Psoas muscle (tissue), 8 donors: Measurements from ENCODE around the gene TSPAN11. TPM values are rescaled to one million over a fixed set of nuclear protein-coding genes. Genes with fewer than 3 reads are reported as not detected.

Experiments
- ATAC-seq, 4 donors: fragments of 200-7000 bp; cut with Tn5 transposase; one replicate each; pipeline ENCODE4 v1.9.1; 2020; ENCODE audit warnings: moderate library complexity in 3 of 4, mild to moderate bottlenecking in 2 of 4
- DNase-seq, 2 donors: peaks; one replicate each; pipeline ENCODE4 v3.0.0-alpha.2; 2020
- H3K27ac ChIP-seq: fragments of 200-600 bp; one replicate; pipeline ENCODE4 v1.8.0; 2022
- H3K27me3 ChIP-seq, 3 donors: fragments of 200-600 bp in 1 of 3; one replicate each; pipeline versions ENCODE4 v1.6.1 to v1.8.0; 2013 to 2022; ENCODE audit warnings: low read length in 2 of 3, mild to moderate bottlenecking in 2 of 3, moderate library complexity in 1 of 3; ENCODE audit not compliant: insufficient read depth in 3 of 3
- H3K36me3 ChIP-seq, 2 donors: fragments of 200-600 bp in 1 of 2; one replicate each; pipeline versions ENCODE4 v1.6.1 to v1.8.0; 2013 to 2022; ENCODE audit warnings: low read depth in 1 of 2, mild to moderate bottlenecking in 1 of 2, moderate library complexity in 1 of 2; ENCODE audit not compliant: insufficient read depth in 1 of 2
- H3K4me1 ChIP-seq: fragments of 200-600 bp; one replicate; pipeline ENCODE4 v1.8.0; 2022
- H3K4me3 ChIP-seq: fragments of 200-600 bp; one replicate; pipeline ENCODE4 v1.8.0; 2022; ENCODE audit warnings: mild to moderate bottlenecking
- H3K9me3 ChIP-seq: fragments of 200-600 bp; one replicate; pipeline ENCODE4 v1.8.0; 2022
- CTCF ChIP-seq: fragments of 200-600 bp; IDR thresholded peaks from one replicate; pipeline ENCODE4 v1.8.0; 2022; ENCODE audit warnings: antibody characterized with exemption
- WGBS, 3 donors: extraction: QIAGEN DNeasy Blood & Tissue Kit; methylation state at CpG; one replicate each; pipeline versions ENCODE4 v1.1.6 to v1.1.7; 2013; 5-methylcytosine and 5-hydroxymethylcytosine counted together
- intact Hi-C, 2 donors: fragments of 100-400 bp; cut with DNase I; formaldehyde crosslinking; loops; one replicate each; pipeline versions ENCODE4 v1.11.0 to v1.14.2; 2022
- polyA plus RNA-seq, 3 donors: library from polyadenylated mRNA; stranded (reverse); fragments of 200-250 nt; gene quantifications; one replicate each; pipeline ENCODE4 v1.2.3, GENCODE V29; 2013
- total RNA-seq, 4 donors: library from RNA; stranded (reverse); fragmentation: NEBNext Ultra II Directional in 2 of 4; extraction: Animal tissue kit (Norgen Biotek cat#: 25700) in 2 of 4; gene quantifications; one replicate each; pipeline versions ENCODE4 v1.2.1 to v1.2.4, GENCODE V29; 2021 to 2023
- donor health status: healthy with polysubstance abuse.
- donor health status: DM: no; HTN: no; CAD: no; lungs with moderate emphysema.
- donor health status: Bipolar disorder and iron deficiency.
- donor health status: healthy.
- donor health status: DM: yes; HTN: yes; CAD: no.
- donor health status: DM: no; HTN: no; CAD: no.
- donor health status: DM: no; HTN: no; CAD: no.
- donor health status: DM: yes; HTN: yes; CAD: no.

The TSPAN11 gene
- total and polyA plus RNA-seq, 7 donors, result 0.05 to 0.24 (median 0.14) TPM; not detected in 1

DNA sequence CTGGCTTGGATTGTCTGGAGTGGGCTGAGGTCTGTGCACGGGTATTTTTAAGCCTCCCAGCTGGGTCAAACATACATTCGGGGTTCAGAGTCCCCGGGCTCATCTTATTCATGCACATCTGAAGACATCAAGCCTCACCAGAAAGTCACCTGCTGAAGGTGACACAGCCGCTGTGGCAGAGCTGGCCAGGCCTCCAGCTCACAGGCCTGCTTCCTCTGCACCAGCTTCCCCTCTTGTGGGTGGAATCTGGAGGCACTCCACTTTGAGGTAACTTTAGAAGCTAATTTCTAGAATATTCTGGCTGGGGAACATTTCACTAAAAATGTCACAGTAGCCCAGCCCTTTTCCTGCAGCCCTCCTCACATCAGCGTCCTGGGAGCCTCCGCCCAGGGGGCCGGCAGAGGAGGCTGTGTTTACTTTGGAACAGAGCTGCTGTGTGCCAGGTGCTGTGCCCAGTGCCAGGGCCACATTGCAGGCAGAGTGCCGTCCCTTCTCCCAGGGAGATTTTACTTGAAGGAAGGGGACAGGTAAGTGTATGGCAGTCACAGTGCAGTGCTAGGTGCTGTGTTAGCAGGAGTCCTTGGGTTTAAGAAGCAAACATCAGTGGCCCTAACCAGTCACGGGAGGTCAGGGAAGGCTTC is 62.2 kb downstream of the TSPAN11 start:
- 49 to 63% (median 54%) methylated on average over 9 of the region's 9 CpGs for WGBS, 3 donors
- no peaks in the 10 kb centered on the region for H3K9me3 ChIP-seq
- ATAC-seq, result no peak

GRCh38 chr12:30989754-30990153 is 63.2 kb downstream of the TSPAN11 start:
- Histone ChIP-seq H3K4me1 (no peaks in the 10 kb centered on the region), H3K27ac (no peak overlapping the region), H3K36me3 (no peaks in the 10 kb centered on the region), H3K27me3 (no peaks in the 10 kb centered on the region), H3K9me3 (no peaks in the 10 kb centered on the region), H3K4me3 (no peak overlapping the region)
- ATAC-seq (peak in 3 of 4 donors; percentile 53 to 58 (median 55)), DNase-seq (no peak)
- WGBS, 3 donors, result 45 to 56% (median 55%) methylated on average over 6 of the region's 6 CpGs
- TF ChIP-seq CTCF, result peak; percentile 12
- intact Hi-C loops, result loop anchor here (5.0 kb wide), 1 partner anchor 137 kb away; no protein-coding TSS in a partner anchor

More for the DNA sequence above, 62.2 kb downstream of the TSPAN11 start:
- no peak for DNase-seq
- Histone ChIP-seq H3K4me1 (no peaks in the 10 kb centered on the region), H3K27me3 (no peaks in the 10 kb centered on the region), H3K4me3 (no peak overlapping the region), H3K27ac (no peak overlapping the region), H3K36me3 (no peaks in the 10 kb centered on the region)
- intact Hi-C loops, result loop anchor here (5.0 kb wide), 1 partner anchor 136 kb away; no protein-coding TSS in a partner anchor
- no peak for TF ChIP-seq CTCF

- no peak for ATAC-seq
- WGBS, 3 donors, result 91 to 93% (median 92%) methylated on average over 10 of the region's 10 CpGs
- intact Hi-C loops, result no loop called here
These were observed 63.8 kb downstream of the TSPAN11 start for GRCh38 chr12:30990316-30990715.

DNA sequence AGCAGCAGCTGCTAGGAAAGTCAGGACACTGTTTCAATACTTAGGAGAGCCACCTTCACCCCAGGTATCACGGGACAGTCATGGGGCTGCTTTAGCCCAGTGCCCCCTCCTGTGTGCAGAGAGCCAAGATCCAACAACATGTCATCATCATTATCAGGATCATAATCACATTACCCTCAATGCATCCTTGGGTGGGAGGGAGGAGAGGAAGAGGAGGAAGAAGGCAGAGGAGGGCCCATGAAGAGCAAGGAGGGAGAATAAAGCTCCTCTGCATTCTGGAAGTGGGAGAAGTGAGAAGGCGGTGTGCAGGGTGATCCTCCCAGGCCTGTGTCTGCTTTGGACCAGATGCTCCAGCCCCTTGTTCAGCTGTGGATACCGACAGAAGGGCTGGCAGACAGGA is 64.2 kb downstream of the TSPAN11 start:
- 83 to 87% (median 86%) methylated on average over 3 of the region's 3 CpGs for WGBS, 3 donors
- no peak overlapping the region for H3K27ac ChIP-seq
- H3K4me1 ChIP-seq, result no peaks in the 10 kb centered on the region
- H3K27me3 ChIP-seq, result no peaks in the 10 kb centered on the region
- no peak overlapping the region for H3K4me3 ChIP-seq
- no peaks in the 10 kb centered on the region for H3K36me3 ChIP-seq
- ATAC-seq, result no peak
- intact Hi-C loops, result no loop called here
- no peak for TF ChIP-seq CTCF
- no peak for DNase-seq
- no peaks in the 10 kb centered on the region for H3K9me3 ChIP-seq

More at GRCh38 chr12:30990316-30990715, 63.8 kb downstream of the TSPAN11 start:
- no peaks in the 10 kb centered on the region for H3K36me3 ChIP-seq
- DNase-seq, result no peak
- H3K4me1 ChIP-seq, result no peaks in the 10 kb centered on the region
- H3K27ac ChIP-seq, result no peak overlapping the region
- no peak for TF ChIP-seq CTCF
- H3K27me3 ChIP-seq, result no peaks in the 10 kb centered on the region
- no peaks in the 10 kb centered on the region for H3K9me3 ChIP-seq
- H3K4me3 ChIP-seq, result no peak overlapping the region

DNA sequence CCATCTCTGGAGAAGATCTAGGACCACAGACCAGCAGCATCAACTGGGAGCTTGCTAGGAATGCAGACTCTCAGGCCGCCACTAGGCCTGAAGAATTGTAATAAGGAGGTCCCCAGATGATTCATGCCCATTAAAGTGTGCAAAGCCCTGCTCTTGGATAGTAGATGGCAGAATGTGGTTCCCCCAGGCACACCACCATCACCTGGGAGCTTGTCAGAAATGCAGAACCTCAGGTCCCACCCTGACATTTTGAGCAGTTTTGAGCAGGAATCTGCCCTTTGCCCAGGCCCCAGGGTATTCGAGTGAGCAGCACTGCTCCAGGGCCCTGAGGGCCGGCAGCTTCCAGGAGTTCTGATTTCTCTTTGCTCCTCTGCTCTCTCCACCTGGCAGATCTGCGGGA is 64.9 kb downstream of the TSPAN11 start:
- TF ChIP-seq CTCF, result no peak
- DNase-seq, result no peak
- Histone ChIP-seq H3K36me3 (no peaks in the 10 kb centered on the region), H3K27ac (no peak overlapping the region), H3K4me3 (no peak overlapping the region), H3K9me3 (no peaks in the 10 kb centered on the region), H3K27me3 (no peaks in the 10 kb centered on the region), H3K4me1 (no peaks in the 10 kb centered on the region)
- no peak for ATAC-seq
- 90 to 95% (median 92%) methylated on average over 4 of the region's 4 CpGs for WGBS, 3 donors
- intact Hi-C loops, result no loop called here
